Measurements from ENCODE around the gene LBH.

The LBH gene

GRCh38 chr2:30217644-30218337 lies 13.5 kb upstream of the LBH start:
- no peak for DNase-seq

GRCh38 chr2:30218338-30218713 lies 13.0 kb upstream of the LBH start:
- DNase-seq = no peak

DNA sequence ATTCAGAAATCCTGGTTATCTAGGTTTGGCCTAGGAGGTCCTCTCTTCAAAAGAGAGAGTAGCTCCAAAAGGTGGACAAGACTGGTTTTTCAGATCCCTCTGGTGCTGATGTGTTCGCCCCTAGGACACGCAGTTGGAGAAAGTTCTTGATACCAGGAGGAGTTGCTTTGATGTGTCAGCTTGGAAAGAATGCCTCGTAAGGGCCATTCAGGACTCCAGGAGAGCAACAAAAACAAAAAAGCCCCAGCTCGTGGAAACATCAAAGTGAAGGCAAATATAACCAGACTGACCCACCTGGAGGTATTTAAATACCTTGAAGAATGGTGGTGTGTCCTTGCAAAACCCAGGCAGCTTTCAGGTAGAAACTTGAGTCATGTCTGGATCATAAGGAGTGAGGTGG lies 12.5 kb upstream of the LBH start:
- DNase-seq = no peak

DNA sequence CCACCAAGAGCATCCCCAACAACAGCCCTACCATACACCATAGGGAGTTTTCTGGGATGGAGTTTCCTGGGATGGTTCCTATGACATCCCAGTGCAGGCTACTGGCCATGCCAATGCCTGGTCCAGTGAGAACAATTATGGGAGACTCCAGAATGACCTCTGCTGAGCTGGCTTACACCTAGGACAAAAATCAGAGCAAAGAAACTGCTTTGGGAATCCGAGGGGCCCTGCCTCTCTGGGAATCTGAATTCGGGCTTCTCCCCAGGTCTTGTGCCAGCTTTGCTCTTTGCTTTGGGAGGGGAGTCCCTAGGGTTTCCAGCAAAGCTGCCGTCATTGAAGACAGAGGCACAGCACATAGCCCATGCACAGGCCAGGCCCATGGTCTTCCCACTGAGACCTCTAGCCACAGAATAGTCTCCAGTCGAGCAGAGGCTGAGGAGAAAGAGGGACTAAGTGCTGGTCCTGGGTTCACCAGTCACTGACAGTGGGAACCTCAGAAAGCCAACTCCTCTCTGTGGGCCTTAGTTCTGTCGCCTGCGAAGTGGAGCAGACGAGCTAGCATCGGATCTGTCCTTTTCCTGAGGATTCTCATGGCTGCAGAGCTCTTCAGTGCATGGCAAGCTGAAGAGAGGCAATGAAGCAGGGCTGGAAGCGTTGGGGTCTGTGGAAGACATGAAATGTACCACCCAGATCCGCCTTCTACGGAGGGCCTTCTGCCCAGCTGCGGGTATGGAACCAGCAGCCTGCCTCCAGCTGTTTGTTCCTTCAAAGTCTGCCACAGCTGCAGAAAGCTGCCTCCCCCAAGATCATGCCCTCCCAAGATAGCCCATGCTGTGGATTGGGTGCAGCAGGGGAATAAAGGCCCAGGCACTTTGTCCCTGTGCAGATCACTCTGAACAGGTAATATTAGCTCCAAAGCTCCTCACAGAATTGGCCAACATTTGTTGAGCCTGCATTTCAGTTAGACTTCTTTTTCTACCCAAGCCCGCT lies 11.2 kb upstream of the LBH start:
- no peak for DNase-seq

DNA sequence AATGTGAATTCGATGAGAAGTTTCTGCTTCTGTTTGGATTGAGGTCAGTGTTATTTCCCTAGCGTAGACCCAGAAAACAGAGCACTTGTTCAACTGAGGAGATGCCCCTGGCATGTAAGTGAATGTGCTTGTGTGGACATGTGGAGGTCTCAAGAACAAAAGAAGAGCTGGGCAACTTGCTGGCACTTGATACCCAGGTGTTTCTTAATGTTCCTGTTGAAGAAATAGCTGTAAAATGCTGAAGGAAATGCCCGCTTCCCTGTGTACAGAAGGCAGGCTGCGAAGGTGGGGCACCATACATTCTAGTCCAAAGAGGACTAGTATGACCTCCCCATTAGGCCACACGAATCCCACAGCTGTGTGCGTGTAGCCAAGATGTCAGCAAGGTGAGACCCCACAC lies 9.8 kb upstream of the LBH start:
- DNase-seq = no peak

GRCh38 chr2:30222031-30222430 lies 9.3 kb upstream of the LBH start:
- no peak for DNase-seq

DNA sequence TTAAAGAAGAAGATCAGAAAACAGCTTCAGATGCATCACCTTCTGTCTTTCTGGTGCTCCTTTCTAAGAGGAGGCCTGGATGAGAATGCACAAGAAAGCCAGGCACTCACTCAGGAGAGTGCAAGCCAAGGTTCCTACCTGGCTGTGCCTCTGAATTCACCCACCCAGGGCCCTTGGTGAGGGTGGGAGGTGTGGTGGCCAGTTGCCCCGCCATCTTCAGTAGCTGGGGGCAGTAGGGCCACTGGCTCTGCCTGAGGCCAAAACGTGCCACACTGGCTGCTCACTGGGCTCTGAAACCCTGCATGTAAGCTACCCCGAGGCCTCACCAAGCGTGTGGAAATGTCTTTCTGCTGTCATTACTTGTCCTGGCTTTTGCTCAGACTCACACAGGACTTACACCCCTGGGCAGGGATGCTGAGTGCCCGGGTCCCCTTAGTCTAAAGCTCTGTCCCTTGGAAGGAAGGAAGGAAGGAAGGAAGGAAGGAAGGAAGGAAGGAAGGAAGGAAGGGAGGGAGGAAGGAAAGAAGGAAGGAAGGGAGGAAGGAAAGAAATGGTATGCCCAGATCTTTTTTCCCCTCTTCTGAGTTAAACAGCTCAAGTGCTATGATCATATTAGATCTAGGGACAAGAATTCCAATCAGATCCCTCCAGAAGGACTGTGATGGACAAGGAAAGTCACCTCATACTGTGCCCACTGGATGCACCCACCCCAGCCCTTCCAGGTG lies 8.5 kb upstream of the LBH start:
- DNase-seq = no peak

- peak; percentile 38 for DNase-seq
Observed at GRCh38 chr2:30223413-30223874, 7.9 kb upstream of the LBH start.

DNA sequence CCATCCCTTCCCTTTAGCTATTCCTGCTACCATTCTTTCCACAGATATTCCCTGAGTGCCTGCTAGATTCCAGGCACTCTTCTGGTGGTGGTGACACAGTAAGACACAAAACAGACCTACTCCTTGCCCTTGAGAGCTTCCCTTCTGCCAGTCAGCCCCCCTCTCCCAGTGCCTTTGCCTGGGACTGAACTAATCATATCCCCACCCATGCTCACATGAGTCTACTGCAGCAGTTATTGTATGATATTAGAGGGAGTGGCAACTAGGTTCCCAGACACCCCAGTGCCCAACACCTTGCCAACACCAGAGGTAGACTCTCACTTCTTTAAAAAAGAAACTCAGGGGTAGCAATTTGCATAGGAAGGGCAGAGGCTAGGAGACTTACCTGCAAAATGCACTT lies 7.2 kb upstream of the LBH start:
- peak; percentile 29 for DNase-seq

DNA sequence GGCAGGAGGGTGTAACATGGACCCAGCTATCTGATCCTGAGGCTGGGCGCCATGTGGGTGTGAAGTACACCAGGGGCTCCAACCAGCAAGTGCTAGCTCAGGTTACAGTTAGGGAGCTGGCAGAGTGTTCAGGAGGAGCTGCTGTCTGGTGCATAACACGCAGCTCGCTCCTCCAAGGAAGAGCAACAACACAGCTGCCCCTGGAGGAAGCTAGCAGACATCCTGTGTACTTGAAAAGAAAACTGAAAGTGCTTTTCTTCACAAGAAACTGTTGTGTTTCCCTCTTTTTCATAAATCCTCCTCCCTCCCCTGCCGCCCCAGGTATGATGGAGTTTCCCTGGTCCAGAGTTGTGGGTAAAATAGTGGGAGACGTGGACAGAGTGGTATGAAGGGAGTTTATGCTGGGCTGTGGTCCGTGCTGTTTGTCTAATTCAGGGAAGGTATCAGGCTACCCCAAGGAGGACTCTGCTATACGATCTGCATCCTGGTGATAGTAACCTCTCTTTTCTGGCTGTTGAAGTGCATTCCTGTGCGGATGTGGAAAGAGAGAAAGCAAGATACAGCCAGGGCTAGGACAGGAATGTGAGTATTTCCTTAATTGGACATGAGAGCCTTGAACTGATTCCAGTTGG lies 6.1 kb upstream of the LBH start:
- DNase-seq = peak; percentile 75

DNA sequence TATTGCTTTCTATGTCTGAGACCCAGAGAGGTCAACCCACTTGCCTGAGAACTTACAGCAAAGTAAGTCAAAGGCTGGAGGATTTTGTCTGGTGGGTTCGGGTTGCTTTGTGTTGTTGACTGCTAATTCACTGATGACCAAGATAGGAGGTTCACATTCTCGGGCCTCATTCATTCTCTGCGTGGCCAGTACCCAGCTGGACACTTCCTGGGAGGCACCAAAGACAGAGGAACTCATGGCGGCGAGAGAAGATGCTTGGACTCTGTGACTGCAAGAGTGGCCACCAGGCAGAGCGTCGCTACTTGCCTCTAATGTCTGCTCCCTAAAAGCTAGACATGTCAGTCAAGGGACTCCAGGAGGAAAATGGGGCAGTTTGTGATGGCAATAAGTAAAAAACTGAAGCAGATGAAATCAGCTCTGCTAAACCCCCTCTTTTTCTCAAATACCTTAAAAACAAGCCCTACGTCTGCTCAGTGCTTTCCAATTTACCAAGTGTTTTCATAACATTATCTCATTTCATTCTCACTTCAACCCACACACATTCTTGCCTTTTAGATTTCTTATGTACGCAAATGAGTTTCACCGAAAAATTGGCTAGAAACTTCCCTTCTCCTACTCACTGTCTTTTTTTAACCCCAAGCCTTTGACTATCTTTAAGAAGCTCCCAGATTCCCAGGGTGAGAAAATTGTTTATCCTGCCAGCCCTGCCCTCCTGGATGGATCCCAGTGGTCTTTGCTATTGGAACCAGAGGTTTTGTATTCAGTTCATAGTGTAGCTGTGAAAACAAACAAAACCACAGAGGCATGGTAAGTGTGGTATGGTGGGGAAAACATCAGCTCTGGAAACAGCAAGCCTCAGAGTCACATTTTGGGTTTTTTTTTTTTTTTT lies 4.9 kb upstream of the LBH start:
- DNase-seq = no peak

- no peak for DNase-seq
Observed at GRCh38 chr2:30229596-30229995, 1.7 kb upstream of the LBH start.

GRCh38 chr2:30230497-30231211 lies 680 bp upstream of the LBH start:
- peak; percentile 57 for DNase-seq

GRCh38 chr2:30231996-30232800 lies 864 bp downstream of the LBH start:
- peak; percentile 83 for DNase-seq

DNA sequence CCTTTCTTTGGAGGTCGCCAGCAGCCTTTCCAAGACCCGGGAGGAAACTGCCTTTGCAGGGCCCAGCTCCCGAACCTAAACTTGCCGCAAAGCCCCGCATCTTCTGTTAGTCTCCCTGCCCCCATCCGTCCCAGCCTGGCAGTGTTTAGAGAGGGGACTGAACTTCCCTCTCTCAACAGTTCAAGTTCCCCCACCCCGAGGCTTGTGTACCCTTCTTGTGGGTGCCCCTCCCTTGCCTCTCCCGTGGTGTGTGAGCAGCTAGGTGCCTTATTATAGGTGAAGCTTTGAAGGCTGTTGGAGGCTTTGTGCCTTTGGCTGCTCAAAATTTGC lies 1.4 kb downstream of the LBH start:
- DNase-seq = peak; percentile 68

- no peak for DNase-seq
Observed at GRCh38 chr2:30233271-30234009, 2.1 kb downstream of the LBH start.

DNA sequence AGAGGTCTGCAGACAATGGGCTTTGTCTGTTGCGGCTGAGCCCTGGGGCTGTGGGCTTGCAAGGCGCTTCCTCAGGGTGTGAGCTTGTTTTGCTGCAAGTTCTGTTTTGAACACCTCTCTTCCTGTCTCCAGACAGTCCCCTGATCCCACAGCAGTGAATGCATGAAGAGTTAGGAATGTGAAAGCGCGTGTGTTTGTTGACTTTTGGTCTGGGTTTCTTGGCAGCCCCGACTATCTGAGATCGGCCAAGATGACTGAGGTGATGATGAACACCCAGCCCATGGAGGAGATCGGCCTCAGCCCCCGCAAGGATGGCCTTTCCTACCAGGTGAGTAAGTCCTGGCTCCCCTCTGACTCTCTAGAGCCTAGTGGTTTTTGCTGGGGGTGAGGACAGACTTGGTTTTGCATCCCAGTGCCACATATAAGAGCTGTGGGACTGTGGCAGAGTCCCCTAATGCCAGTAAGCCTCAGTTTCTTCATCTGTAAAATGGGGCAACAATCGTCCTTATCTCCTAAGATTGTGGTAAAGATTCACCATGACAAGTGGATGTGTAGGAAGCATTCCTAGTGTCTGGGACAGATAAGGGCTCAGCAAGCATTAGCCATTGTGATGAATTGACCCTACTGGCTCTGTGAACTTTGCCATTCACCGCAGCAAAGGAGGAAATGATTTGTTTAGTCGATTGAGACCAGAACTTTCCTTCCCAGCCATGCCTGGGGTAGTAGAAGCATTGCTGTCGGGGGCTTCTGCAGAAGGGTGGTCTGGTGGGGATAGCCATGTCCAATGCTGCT lies 3.0 kb downstream of the LBH start:
- DNase-seq = peak; percentile 73

DNA sequence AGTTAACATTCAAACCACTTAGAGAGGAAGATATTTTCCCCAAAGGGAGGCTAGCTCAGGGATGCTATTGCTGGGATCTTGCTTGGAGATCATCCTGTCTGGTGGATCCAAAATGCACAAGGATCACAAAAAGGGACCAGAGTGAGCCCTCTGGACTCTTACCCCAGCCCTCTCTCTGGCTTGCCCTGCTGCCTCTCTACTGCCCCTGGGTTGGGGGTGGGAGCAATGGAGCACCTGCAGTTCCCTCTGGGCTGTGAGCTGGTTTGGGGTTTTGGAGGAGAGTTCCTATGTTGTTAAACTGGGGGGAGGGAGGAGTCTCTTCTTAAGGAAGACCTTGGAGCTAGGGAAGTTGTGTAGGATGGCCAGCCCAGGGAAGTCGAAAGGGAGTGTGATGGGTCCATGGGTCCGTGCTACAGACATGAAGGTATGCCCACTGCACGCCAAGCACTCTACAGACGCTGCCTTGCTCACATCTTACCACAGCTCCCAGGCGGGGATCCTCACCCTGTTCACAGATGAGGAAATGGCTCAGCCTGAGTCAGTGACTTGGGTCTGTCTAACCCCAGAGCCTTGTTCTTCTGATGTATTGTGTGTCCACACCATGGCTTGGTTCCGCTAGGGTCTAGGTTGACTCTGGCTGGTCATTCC lies 3.8 kb downstream of the LBH start:
- peak; percentile 80 for DNase-seq

All from CD4-positive, alpha-beta T cell treated with Interleukin-17A for 4 hours (primary cell).